GM12878 (cell line): ENCODE data around the gene FPGS. TPM values are rescaled to one million over a fixed set of nuclear protein-coding genes. Genes with fewer than 3 reads are reported as not detected.

ENCODE experiments used
- ATAC-seq: fragments of 200-7000 bp; cut with Tn5 transposase; 3 replicates; pipeline ENCODE4 v1.9.1; 2020; ENCODE audit warnings: mild to moderate bottlenecking, moderate library complexity
- BruUV-seq: library from RNA; stranded (reverse); fragments of 400-500 nt; replicated peaks from 2 replicates; lab custom pipeline; 2021; lab: Mats Ljungman, UMichigan
- CTCF ChIA-PET: fragments of 300-600 bp; sonication (Branson Sonifier 250); formaldehyde crosslinking; extraction: SDS; loops from one replicate; lab custom pipeline; 2021; ENCODE audit warnings: inconsistent platforms; lab: Yijun Ruan, JAX
- POLR2A ChIA-PET: fragments of 350-600 bp; formaldehyde crosslinking; extraction: SDS; loops from one replicate; lab custom pipeline; 2021; ENCODE audit warnings: inconsistent platforms; lab: Charles Lee
- RAD21 ChIA-PET: fragments of 300-600 bp; sonication (Branson Sonifier 250); formaldehyde crosslinking; loops from one replicate; lab custom pipeline; 2023; ENCODE audit warnings: antibody characterized with exemption; ENCODE audit not compliant: unreplicated experiment; lab: Charles Lee
- SMC1A ChIA-PET: fragments of 300-600 bp; sonication (Branson Sonifier 250); formaldehyde crosslinking; loops from one replicate; lab custom pipeline; 2023; ENCODE audit not compliant: unreplicated experiment, uncharacterized antibody; lab: Charles Lee
- DNase-seq: peaks from one replicate; pipeline ENCODE4 v3.0.0-alpha.2; 2011; ENCODE audit warnings: low read depth, low spot score
- FAIRE-seq: peaks from 3 replicates; lab custom pipeline; 2011; peaks lifted over from hg19 to GRCh38; lab: Jason Lieb, UNC
- H2AFZ ChIP-seq: 2 replicates; pipeline ENCODE4 v1.6.0; 2011; ENCODE audit warnings: low read depth, low read length, control low read depth; ENCODE audit not compliant: control insufficient read depth
- H3K27ac ChIP-seq: 2 replicates; pipeline ENCODE4 v1.5.1; 2011; ENCODE audit warnings: control low read depth; ENCODE audit not compliant: control insufficient read depth, insufficient read depth
- H3K27me3 ChIP-seq, 2 experiments: replicated peaks in 1 of 2; 2 replicates each; pipeline versions ENCODE4 v1.6.0 to v1.6.1; 2011; ENCODE audit warnings: low read length in 1 of 2; ENCODE audit not compliant: control insufficient read depth in 2 of 2, insufficient read depth in 2 of 2
- H3K36me3 ChIP-seq, 2 experiments: 2 replicates each; pipeline ENCODE4 v1.5.1; 2011; ENCODE audit warnings: low read length in 1 of 2; ENCODE audit not compliant: control insufficient read depth in 2 of 2, insufficient read depth in 2 of 2
- H3K4me1 ChIP-seq: 2 replicates; pipeline ENCODE4 v1.6.1; 2011; ENCODE audit warnings: mild to moderate bottlenecking, low read length, moderate library complexity, mixed read lengths; ENCODE audit not compliant: control insufficient read depth, insufficient read depth
- H3K4me2 ChIP-seq: 2 replicates; pipeline ENCODE4 v1.6.0; 2011; ENCODE audit warnings: control low read depth; ENCODE audit not compliant: control insufficient read depth, insufficient read depth
- H3K4me3 ChIP-seq: fragments of 200-600 bp; sonication (generic); 2 replicates; pipeline ENCODE4 v1.5.1; 2016
- H3K79me2 ChIP-seq: 2 replicates; pipeline ENCODE4 v1.6.0; 2011; ENCODE audit warnings: low read length; ENCODE audit not compliant: control insufficient read depth, insufficient read depth
- H3K9ac ChIP-seq: 2 replicates; pipeline ENCODE4 v1.8.0; 2011; ENCODE audit warnings: low read length, control low read depth, mixed read lengths; ENCODE audit not compliant: control insufficient read depth, insufficient read depth
- H3K9me3 ChIP-seq: replicated peaks from 3 replicates; pipeline ENCODE4 v1.5.1; 2011; ENCODE audit warnings: mild to moderate bottlenecking, low read length; ENCODE audit not compliant: control insufficient read depth, insufficient read depth
- H4K20me1 ChIP-seq: 2 replicates; pipeline ENCODE4 v1.6.0; 2011; ENCODE audit not compliant: control insufficient read depth, insufficient read depth
- EP300 ChIP-seq, 2 experiments: fragments of 150-350 bp in 1 of 2; IDR thresholded peaks; 2 replicates each; pipeline ENCODE4 v1.6.1; 2011 to 2012; ENCODE audit warnings: low read depth in 2 of 2, low read length in 2 of 2, borderline replicate concordance in 1 of 2, improper control_type of control experiment in 1 of 2, inconsistent platforms in 1 of 2; ENCODE audit not compliant: control insufficient read depth in 1 of 2
- FOXM1 ChIP-seq: IDR thresholded peaks from 2 replicates; pipeline ENCODE4 v1.6.1; 2012; ENCODE audit warnings: low read depth, mild to moderate bottlenecking, inconsistent platforms, low read length, moderate library complexity
- HSF1 ChIP-seq: fragments of 150-350 bp; IDR thresholded peaks from 2 replicates; pipeline ENCODE4 v1.6.1; 2014; ENCODE audit warnings: mild to moderate bottlenecking, low read depth, low read length
- KLF5 ChIP-seq: fragments of 450-650 bp; IDR thresholded peaks from 2 replicates; pipeline ENCODE4 v1.6.1; 2014; ENCODE audit warnings: mild to moderate bottlenecking; ENCODE audit not compliant: partially characterized antibody
- NBN ChIP-seq: fragments of 450-650 bp; IDR thresholded peaks from 2 replicates; pipeline ENCODE4 v1.6.1; 2016
- PBX3 ChIP-seq: IDR thresholded peaks from 2 replicates; pipeline ENCODE4 v1.6.1; 2011; ENCODE audit warnings: mild to moderate bottlenecking, low read depth, low read length, moderate library complexity; ENCODE audit not compliant: insufficient replicate concordance
- PRDM15 ChIP-seq: fragments of 450-650 bp; formaldehyde crosslinking; IDR thresholded peaks from 2 replicates; pipeline ENCODE4 v1.4.0; 2020; ENCODE audit warnings: mild to moderate bottlenecking, moderate library complexity
- RB1 ChIP-seq: fragments of 450-650 bp; formaldehyde crosslinking; IDR thresholded peaks from 2 replicates; pipeline ENCODE4 v1.6.1; 2017; ENCODE audit warnings: mild to moderate bottlenecking, borderline replicate concordance
- SIN3A ChIP-seq: IDR thresholded peaks from 2 replicates; pipeline ENCODE4 v1.6.1; 2012; ENCODE audit warnings: low read depth, low read length, improper control_type of control experiment
- TBL1XR1 ChIP-seq: IDR thresholded peaks from 2 replicates; pipeline ENCODE4 v1.6.1; 2012; ENCODE audit warnings: low read depth, low read length, improper control_type of control experiment
- YY1 ChIP-seq: IDR thresholded peaks from 2 replicates; pipeline ENCODE4 v1.6.1; 2011; ENCODE audit warnings: low read depth, mild to moderate bottlenecking, low read length
- ZBTB4 ChIP-seq: fragments of 450-650 bp; formaldehyde crosslinking; IDR thresholded peaks from 2 replicates; pipeline ENCODE4 v1.4.0; 2022; ENCODE audit warnings: mild to moderate bottlenecking, moderate library complexity
- WGBS: methylation state at CpG from one replicate; pipeline ENCODE4 v1.1.6; 2016; ENCODE audit warnings: low lambda C conversion rate; ENCODE audit not compliant: insufficient replicate concordance, insufficient coverage; ENCODE audit errors: missing lambda C conversion rate; 5-methylcytosine and 5-hydroxymethylcytosine counted together
- in situ Hi-C: fragments of 300-500 bp; cut with MboI; formaldehyde crosslinking; loops from 9 replicates; pipeline ENCODE4 v1.14.3; 2018; ENCODE audit warnings: mixed read lengths
- intact Hi-C: fragments of 100-400 bp; cut with micrococcal nuclease; formaldehyde crosslinking; loops from one replicate; pipeline ENCODE4 v1.14.2; 2022; ENCODE audit not compliant: unreplicated experiment
- polyA plus RNA-seq, 11 experiments: library from polyadenylated mRNA; depleted of rRNA in 4 of 11; unstranded in 6 of 11; stranded (reverse) in 5 of 11; fragments of >200 nt; fragmentation: Nextera tagmentation in 4 of 11; fragmentation: Illumina TruSeq in 1 of 11; extraction: Ambion mirVana in 4 of 11; extraction: Trizol in 1 of 11; gene quantifications; 1 replicate in 1 of 11; 2 replicates in 10 of 11; pipeline versions ENCODE4 v1.2.1 to v1.2.3, GENCODE V29; 2011 to 2016; ENCODE audit warnings: inconsistent platforms in 2 of 11, missing spikeins in 2 of 11, low read depth in 1 of 11
- total RNA-seq, 4 experiments: library from RNA; depleted of rRNA in 3 of 4; stranded (reverse); fragments of >200 nt in 3 of 4; fragmentation: Illumina TruSeq in 1 of 4; extraction: Trizol in 1 of 4; gene quantifications; 2 replicates each; pipeline versions ENCODE4 v1.2.1 to v1.2.3, GENCODE V29; 2013 to 2021

FPGS gene
- total and polyA plus RNA-seq, 10 of the 15 experiments (the other 5 are each of a cell fraction or from before 2014, with no cell fraction given): 1.2 to 127 (median 80.4) TPM

GRCh38 chr9:127761061-127761460, 41.6 kb upstream of the FPGS start (continued):
- no peak for TF ChIP-seq RB1
- TF ChIP-seq ZBTB4 (CRISPR knock-in tag): no peak
- TF ChIP-seq TBL1XR1: no peak
- TF ChIP-seq YY1: no peak
- TF ChIP-seq KLF5: no peak
- no peak for TF ChIP-seq PBX3

- Histone ChIP-seq H3K9ac (no peak overlapping the region), H3K9me3 (no peaks in the 10 kb centered on the region), H3K79me2 (no peaks in the 10 kb centered on the region; the same call in 1 of the 2 replicates), H4K20me1 (0 out of 2 replicates have a peak, but pooled peaks cover 2% of the 10 kb centered on the region), H3K4me2 (no peak overlapping the region), H3K4me3 (no peak overlapping the region), H3K36me3 (peaks cover 1 to 12% of the 10 kb centered on the region in 2 experiments), H2AFZ (no peak overlapping the region), H3K27me3 (no peaks in the 10 kb centered on the region), H3K27ac (no peak overlapping the region), H3K4me1 (no peaks in the 10 kb centered on the region)
- ChIA-PET RAD21 (no interaction called here), CTCF (interaction anchor here (1.2 to 1.3 kb wide), 2 partner anchors 10 to 108 kb away, joined by 4 read pairs; no protein-coding TSS in a partner anchor), POLR2A (interaction anchor here (1.5 kb wide), 1 partner anchor 9 kb away, joined by 3 read pairs; no protein-coding TSS in a partner anchor), SMC1A (interaction anchor here (0.9 to 1.6 kb wide), 2 partner anchors 36 to 108 kb away, joined by 3 to 4 read pairs; no protein-coding TSS in a partner anchor)
- no peak for DNase-seq
- ATAC-seq: no peak
- BruUV-seq: no TSS peak
- in situ Hi-C loops: no loop called here
- WGBS: 78% methylated on average over 5 of the region's 5 CpGs
- intact Hi-C loops: no loop called here
- no peak for FAIRE-seq
- TF ChIP-seq FOXM1: no peak
- no peak for TF ChIP-seq HSF1
- TF ChIP-seq YY1: no peak
- no peak for TF ChIP-seq PRDM15
- no peak for TF ChIP-seq EP300 (IDR thresholded peaks at IDR 0.05; ENCODE audit: borderline replicate concordance in 1 of 2, control insufficient read depth in 1 of 2, low read depth in 2 of 2, low read length in 2 of 2)
- no peak for TF ChIP-seq NBN
- TF ChIP-seq SIN3A: no peak
- no peak for TF ChIP-seq KLF5
Observed at GRCh38 chr9:127761491-127761956, 41.2 kb upstream of the FPGS start.
